NCI-H146 treated with DMSO at 0.1 percent for 48 hours (cell line): ENCODE data around the gene DLX1.
A peak's percentile ranks its signal among the peaks of the same experiment; 100 is the strongest.
"Not testable (repeated sequence)": the region's sequence is repeated elsewhere in the genome, so short reads cannot be mapped to it uniquely, and the experiment has no call there.

Experiments used
- DNase-seq: peaks from one replicate; lab custom pipeline; 2025; ENCODE audit not compliant: unreplicated experiment; lab: John Stamatoyannopoulos, UW

Gene DLX1

GRCh38 chr2:172085460-172086159, at the start of gene DLX1:
DLX1 (plus strand) TSS chr2:172085507; CDS start chr2:172085678, 171 bp downstream.
- DNase-seq = no peak

DNA sequence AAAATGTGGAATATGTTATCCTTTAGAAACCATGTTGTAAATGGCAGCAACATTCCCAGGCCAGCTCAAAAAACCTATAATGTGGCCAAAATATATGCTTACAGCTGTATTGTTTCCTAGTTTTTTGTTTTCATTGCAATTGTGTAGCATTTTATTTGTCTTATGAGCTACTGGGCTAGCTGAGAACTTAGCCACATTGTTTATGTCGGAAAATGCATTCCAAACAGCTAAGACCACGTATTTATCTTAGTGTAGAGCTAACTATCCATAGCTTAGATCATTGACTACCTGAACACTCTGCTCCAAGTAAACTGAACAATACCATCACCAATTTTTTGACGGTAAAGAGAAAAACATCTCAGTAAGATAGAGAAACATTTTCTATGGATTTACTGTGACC, 47.2 kb upstream of the DLX1 start:
- DNase-seq = no peak

DNA sequence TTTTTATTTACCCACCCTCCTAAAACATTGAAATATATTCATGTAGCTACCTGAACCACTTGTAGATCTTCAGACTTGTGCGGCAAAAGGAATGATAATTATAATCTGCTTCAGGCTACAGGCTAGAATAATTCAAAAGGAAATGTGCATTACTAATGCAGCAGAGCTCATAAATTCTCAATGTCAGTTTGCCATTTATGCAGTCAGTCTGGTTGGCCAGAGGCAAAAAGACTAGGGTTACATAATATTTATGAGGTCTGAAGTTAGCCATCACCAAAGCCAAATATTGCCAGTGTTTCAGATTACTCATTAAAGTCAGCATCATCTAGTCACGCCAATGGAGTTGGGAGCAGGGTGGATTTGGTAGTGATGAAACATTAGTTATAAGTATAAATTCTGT, 46.7 kb upstream of the DLX1 start:
- peak; percentile 20 for DNase-seq

DNA sequence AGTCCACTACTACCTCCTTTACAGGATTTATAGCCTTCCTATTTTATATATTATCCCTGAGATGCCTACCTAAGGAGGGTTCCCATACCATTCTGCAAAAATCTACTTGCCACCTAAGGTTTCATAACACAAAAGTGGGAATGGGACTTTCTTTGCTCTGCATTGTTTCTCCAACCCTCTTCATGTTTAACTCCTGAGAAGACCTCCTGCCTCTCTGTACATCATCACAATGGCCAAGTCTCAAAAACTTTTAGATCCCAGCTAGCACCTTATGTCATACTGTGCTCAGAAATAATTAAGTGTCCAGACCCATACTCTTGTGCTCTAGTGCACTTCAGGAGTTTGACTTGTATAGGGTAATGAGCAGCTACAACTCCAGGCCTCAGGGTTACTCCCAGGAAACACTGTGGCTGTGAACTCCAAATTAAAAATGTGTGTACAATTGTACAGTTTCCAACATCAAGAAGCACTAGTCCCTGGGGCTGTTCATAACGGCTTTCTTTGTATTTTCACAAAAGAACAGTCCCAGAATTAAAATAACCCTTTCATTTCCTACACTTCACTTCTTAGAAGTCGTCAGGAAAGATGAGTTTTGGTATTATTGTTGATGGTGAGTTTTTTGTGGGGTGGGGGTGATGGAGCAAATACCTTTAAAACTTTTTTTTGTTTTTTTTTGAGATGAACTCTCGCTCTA, 46.1 kb upstream of the DLX1 start:
- DNase-seq = no peak

DNA sequence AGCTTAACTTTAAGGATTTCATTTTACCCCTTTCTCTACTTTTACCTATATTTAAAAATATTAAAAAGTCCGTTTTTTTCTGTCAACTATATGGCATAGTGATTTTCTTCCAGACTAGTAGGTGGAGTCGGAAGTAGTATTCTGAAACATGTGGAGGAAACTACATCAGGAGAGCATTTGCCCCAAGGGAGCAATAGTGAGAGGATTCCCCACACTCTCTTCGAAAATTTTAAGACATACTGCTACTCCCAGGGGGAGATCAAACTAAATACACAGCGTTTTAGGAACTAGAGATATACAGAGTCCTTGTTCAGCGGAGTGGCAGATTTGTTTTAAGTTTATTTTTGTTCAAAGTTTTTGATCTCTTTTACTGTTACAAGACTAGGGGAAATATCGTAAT, 45.0 kb upstream of the DLX1 start:
- no peak for DNase-seq

DNA sequence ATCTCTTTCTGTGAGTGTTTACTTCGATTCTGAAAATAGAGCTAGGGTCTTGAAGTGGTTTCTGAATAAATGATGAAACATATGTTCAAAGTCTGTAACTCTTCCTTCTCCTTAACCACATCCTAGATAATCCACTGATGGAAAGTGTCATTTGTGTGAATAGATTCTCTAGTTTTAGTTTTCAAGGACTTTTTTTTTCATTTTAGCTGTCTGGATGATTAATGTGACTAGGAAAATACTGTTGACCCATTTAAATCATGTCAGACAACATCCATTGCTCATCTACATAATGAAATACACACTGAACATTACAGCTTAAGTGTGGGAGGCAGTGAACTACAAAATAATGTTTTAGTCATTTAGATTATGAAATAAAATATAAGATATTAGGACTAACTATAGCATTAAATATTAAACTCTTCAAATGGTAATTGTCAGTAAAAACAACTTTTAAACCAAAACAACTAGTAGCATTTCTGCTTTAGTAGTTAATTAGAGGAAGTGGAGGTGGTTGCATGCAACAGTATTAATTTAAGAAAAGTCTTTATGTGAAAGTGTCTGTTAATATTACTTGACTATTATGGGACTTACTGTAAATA, 39.1 kb upstream of the DLX1 start:
- DNase-seq = no peak

DNA sequence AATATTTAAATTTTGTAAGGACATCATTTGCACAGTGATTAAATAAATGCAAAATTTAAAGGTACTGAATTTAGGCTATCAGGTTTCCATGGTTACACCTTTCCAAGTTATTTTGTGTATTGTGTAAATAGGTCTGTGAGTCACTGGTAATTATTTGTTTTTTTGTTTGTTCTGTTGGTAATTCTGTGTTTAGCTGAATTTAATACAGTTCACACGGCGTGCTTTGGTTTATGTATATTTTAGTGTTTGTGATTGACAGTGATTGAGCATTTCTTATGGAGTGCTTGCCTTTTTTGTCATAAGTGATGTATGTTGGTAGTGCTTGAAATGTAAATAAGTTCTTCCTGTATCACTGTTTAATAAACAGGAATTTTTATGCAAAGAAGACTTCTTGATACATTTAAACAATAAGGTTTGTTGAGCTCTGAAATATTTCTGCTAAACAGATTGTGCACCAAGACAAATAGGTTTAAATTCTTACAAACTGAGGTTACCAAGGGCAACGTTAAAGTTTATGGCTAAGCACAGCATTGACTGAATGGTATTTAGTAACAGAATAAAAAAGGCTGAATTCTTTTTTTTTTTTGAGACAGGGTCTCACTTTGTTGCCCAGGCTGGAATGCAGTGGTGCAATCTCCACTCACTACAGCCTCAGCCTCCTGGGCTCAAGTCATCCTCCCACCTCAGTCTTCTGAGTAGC, 38.3 kb upstream of the DLX1 start:
- no peak for DNase-seq

GRCh38 chr2:172047566-172048507, 37.5 kb upstream of the DLX1 start:
- no peak for DNase-seq

DNA sequence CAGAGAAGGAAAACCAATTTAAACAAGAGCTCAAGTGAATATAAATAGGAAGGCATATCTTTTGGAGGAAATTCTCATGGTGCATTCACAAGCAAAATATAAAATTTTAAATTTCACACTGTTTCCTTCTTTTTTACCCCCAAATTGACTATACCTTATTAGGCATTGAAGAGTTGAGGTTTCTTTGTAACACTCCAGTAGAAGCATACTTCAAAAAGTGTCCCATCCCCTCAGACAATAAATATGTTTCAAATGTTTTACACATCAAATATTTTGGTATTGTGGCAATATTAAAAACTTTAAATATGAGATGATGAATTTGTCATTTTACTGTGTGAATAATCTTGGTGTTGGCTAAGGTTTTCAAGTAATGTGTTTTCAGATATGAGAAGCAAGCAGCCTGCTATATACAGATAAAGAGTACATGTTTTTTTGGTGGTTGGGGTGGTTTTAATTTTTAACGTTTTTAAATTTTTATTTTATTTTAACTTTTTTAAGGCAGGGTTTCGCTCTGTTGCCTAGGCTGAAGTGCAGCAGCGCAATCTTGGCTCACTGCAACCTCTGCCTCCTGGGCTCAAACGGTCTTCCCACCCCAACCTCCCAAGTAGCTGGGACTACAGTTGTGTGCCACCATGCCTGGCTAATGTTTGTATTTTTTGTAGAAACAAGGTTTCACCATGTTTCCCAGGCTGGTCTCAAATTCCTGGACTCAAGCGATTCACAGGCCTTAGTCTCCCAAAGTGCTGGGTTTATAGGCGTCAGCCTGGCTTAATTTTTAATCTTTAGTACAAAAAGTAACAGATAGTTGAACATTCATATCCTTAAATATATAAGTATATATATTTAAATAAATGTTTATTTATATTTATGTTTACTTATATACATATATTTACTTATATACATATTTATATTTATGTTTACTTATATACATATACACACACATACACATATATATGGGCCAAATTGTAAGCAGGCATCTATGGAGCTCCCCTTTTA, 36.5 kb upstream of the DLX1 start:
- no peak for DNase-seq

DNA sequence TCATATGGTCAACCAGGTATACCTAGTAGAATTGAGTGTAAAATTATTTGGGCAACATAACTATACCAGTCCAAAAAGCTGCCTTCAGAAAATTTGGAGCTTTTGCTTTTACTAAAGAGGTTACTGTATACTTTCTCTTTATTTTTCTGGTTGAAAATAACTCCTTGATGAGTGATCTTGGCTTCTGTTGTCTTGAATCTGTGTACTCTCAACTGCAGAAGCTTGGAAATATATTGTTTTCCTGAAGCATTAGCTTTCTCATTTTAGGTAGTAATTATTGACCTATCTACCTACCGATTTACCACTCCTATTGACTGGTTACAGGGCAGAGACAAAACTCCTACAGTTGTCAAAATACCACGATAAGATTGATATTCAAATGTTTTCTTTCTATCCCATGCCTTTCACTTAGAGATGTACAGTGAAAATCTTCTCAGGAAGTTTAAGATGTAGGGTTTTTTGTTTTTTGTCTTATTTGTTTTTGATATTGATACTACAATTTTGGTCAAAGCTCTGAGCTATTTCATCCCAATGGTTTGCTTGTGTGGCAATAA, 35.7 kb upstream of the DLX1 start:
- no peak for DNase-seq

- DNase-seq = no peak
These were observed 34.7 kb upstream of the DLX1 start for GRCh38 chr2:172050479-172051125.

DNA sequence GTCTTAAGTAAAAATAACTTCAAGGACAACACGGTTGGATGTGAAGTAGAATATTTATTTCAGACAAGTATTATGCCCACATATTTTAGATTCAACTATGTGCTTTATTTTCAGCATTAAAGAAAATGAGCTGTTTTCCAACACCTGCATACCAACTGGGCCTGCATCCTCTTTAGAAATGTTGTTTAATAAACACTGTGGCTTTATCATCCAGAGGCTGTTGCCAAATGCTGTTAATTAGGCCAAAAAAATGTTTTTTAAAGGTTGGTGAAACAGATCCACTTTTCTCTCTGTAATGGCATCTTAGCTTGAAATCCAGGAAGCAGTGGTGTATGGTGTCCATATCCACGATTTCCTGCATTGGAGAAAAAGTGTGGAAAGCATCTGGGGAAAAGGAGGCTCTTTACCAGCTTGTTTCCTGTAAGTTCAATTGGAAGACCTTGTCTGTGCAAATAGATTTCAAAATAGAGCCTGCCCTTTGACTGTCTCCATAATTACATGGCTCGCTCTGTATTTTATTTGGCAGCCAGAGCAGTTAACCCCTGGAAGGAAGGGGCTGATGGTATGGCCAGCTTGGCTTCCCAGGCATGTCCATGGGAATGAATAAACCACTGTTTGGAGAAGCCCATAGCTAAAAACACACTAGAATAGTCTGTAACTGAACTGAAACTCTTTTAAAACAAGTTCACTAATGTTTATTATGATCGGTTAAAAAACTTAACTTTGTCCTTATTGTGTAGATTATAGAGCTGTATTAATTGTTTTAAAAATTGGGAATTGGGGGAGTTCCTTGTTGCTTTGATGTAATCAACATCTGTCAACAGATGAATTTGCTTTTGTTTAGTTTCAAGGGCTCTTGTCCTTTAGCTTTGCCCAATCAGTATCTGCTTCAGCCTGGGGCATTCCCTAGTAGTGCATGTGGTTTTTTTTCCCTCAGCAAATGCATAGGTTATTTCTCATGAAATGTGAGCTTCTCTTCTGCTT, 33.0 kb upstream of the DLX1 start:
- DNase-seq = peak; percentile 78

DNA sequence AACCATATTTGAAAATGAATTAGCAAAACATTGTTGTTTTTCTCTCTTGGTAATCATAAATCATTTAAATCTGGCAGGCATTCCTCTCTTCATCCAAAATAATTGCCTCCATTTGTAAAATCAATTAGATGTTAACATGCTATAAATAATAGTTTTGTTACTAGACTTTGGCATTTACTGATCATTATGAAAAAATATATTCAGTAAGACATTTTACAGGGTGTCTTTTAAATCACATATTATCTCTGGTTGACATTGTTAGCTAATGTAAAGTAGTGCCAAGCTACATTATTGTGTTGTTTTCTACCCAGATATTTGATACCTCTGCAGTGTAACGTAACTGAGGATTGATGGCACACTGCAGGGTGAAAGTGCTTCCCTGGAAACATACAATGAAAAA, 31.8 kb upstream of the DLX1 start:
- DNase-seq = no peak

GRCh38 chr2:172056293-172056692, 29.0 kb upstream of the DLX1 start:
- no peak for DNase-seq

DNA sequence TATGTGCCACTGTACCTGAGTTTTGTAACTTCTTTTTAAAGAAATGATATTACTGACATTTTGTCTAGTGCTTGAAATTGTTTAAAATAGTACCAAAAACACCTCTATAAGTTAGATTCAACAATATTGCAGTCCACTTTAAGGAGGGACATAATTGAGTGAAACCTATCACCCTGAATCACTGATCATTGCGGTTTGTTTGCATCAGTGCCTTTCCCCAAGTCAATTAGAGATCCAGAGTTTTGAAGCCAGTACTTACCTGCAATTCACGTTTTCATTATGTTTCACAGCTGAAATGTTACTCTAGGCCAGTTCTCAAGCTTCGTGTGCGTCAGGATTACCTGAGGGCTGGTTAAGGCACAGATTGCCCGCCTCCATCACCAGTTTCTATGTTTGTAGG, 26.6 kb upstream of the DLX1 start:
- no peak for DNase-seq

- not testable (repeated sequence) for DNase-seq
These were observed 25.2 kb upstream of the DLX1 start for GRCh38 chr2:172060118-172060517.

DNA sequence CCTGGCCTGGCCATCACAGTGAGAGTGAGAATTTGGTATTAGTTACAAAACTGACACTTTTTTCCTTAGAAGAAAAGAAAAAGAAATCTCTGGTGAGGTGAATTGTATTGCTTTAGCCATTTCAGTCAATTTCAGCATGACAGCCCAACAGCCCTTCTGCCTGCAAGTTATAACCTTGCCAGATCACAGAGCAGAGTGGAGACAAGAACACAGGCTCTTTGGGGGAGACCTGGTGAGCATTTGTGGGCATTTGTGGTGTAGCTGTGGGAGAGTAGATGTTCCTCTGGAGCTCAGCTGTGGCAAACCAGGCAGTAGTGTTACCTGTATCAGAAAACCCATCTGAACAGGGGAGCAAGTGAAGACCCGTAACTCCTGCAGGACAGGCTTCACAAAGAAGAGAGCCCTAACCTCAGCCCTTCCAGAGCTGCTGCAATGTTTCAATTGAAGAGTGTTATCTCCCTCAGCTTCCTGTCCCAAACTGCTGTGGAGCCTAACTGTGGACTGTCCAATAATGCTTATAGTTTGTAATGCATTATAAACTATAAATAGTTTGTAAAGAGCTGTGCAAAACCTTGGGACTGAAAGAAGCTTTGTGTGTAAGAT, 22.8 kb upstream of the DLX1 start:
- DNase-seq = no peak
